GM12864 (cell line): ENCODE measurements around the gene FADS6.

Experiments used
- DNase-seq: peaks from one replicate; pipeline ENCODE4 v3.0.0-alpha.2; 2011; ENCODE audit warnings: low read depth
- H3K4me3 ChIP-seq: 2 replicates; pipeline ENCODE4 v1.5.1; 2011; ENCODE audit warnings: mild to moderate bottlenecking, low read depth, low read length, control low read depth
- CTCF ChIP-seq: IDR thresholded peaks from 2 replicates; pipeline ENCODE4 v1.5.1; 2011; ENCODE audit warnings: low read depth, mild to moderate bottlenecking, moderate library complexity, low read length, control low read depth, inconsistent platforms; ENCODE audit errors: missing control alignments

Gene FADS6

GRCh38 chr17:74935585-74936469 lies 42.4 kb upstream of the FADS6 start, which contains the start of gene OTOP3:
TSS of gene OTOP3 (plus strand) at chr17:74935898. CDS start at chr17:74935922, 24 bp downstream.
- no peak for DNase-seq
- no peak for TF ChIP-seq CTCF
- H3K4me3 ChIP-seq: no peak within 1 kb of the TSS

GRCh38 chr17:74935048-74935447 lies 41.6 kb upstream of the FADS6 start:
- TF ChIP-seq CTCF: no peak
- no peak overlapping the region for H3K4me3 ChIP-seq
- DNase-seq: no peak

- DNase-seq: no peak
- TF ChIP-seq CTCF: no peak
- H3K4me3 ChIP-seq: no peak overlapping the region
Measured at GRCh38 chr17:74930535-74931036, 37.2 kb upstream of the FADS6 start.

GRCh38 chr17:74928786-74929185 lies 35.4 kb upstream of the FADS6 start:
- no peak for TF ChIP-seq CTCF
- DNase-seq: no peak
- H3K4me3 ChIP-seq: no peak overlapping the region

- no peak for TF ChIP-seq CTCF
- no peak for DNase-seq
- H3K4me3 ChIP-seq: no peak overlapping the region
Measured at GRCh38 chr17:74925242-74925641, 31.8 kb upstream of the FADS6 start.

- no peak within 1 kb of the TSS for H3K4me3 ChIP-seq
- TF ChIP-seq CTCF: no peak
- DNase-seq: no peak
Measured at GRCh38 chr17:74924250-74924948, 31.0 kb upstream of the FADS6 start, which contains the start of gene OTOP2. TSS of gene OTOP2 (plus strand) at chr17:74924273. CDS start at chr17:74924633, 360 bp downstream.
